ENCODE results near the gene PLCB1. TPM values are rescaled to one million over a fixed set of nuclear protein-coding genes. Genes with fewer than 3 reads are reported as not detected.

PLCB1 gene
- total and polyA plus RNA-seq, 4 donors: 1.6 to 43.8 (median 6.1) TPM

GRCh38 chr20:8126841-8127378 is 5.2 kb upstream of the PLCB1 start:
- no peaks in the 10 kb centered on the region for H3K36me3 ChIP-seq (ENCODE audit: control insufficient read depth in 4 of 4, insufficient read depth in 4 of 4, low read length in 4 of 4)
- H3K27me3 ChIP-seq (ENCODE audit: control insufficient read depth in 3 of 3, insufficient read depth in 3 of 3, low read length in 2 of 3): no peaks in the 10 kb centered on the region
- DNase-seq: no peak
- TF ChIP-seq CTCF (IDR thresholded peaks at IDR 0.05; ENCODE audit: control extremely low read depth, extremely low read depth): no peak
- no peak overlapping the region for H3K27ac ChIP-seq (ENCODE audit: low read depth in 1 of 2, low read length in 1 of 2)
- no peaks in the 10 kb centered on the region for H3K9me3 ChIP-seq (ENCODE audit: control insufficient read depth in 4 of 4, insufficient read depth in 3 of 4, low read length in 3 of 4)
- H3K9ac ChIP-seq (ENCODE audit: insufficient read depth in 1 of 2, low read length in 2 of 2): no peak overlapping the region
- peaks cover 0 to 17% (median 4%) of the 10 kb centered on the region in 5 donors for H3K4me1 ChIP-seq (ENCODE audit: control insufficient read depth in 5 of 5, insufficient read depth in 5 of 5, low read length in 5 of 5)
- no peak for ATAC-seq (ENCODE audit: insufficient read depth, low FRiP score)
- 91 to 96% methylated on average over 1 of the region's 1 CpG for WGBS, 2 donors
- H3K4me3 ChIP-seq: no peak overlapping the region

- Histone ChIP-seq H3K9me3 (ENCODE audit: control insufficient read depth in 4 of 4, insufficient read depth in 3 of 4, low read length in 3 of 4) (no peaks in the 10 kb centered on the region), H3K4me3 (no peak overlapping the region), H3K27ac (ENCODE audit: low read depth in 1 of 2, low read length in 1 of 2) (no peak overlapping the region), H3K9ac (ENCODE audit: insufficient read depth in 1 of 2, low read length in 2 of 2) (no peak overlapping the region), H3K27me3 (ENCODE audit: control insufficient read depth in 3 of 3, insufficient read depth in 3 of 3, low read length in 2 of 3) (no peaks in the 10 kb centered on the region), H3K36me3 (ENCODE audit: control insufficient read depth in 4 of 4, insufficient read depth in 4 of 4, low read length in 4 of 4) (no peaks in the 10 kb centered on the region), H3K4me1 (ENCODE audit: control insufficient read depth in 5 of 5, insufficient read depth in 5 of 5, low read length in 5 of 5) (peaks cover 0 to 17% (median 4%) of the 10 kb centered on the region in 5 donors)
- ATAC-seq (ENCODE audit: insufficient read depth, low FRiP score) (no peak), DNase-seq (peak in 1 of 3 donors; percentile 29)
- no peak for TF ChIP-seq CTCF (IDR thresholded peaks at IDR 0.05; ENCODE audit: control extremely low read depth, extremely low read depth)
- WGBS, 2 donors: 76 to 88% methylated on average over 6 of the region's 6 CpGs
Observed at GRCh38 chr20:8127553-8128255, 4.4 kb upstream of the PLCB1 start.

- no peak for TF ChIP-seq CTCF (IDR thresholded peaks at IDR 0.05; ENCODE audit: control extremely low read depth, extremely low read depth)
- no peaks in the 10 kb centered on the region for H3K9me3 ChIP-seq (ENCODE audit: control insufficient read depth in 4 of 4, insufficient read depth in 3 of 4, low read length in 3 of 4)
- no peaks in the 10 kb centered on the region for H3K36me3 ChIP-seq (ENCODE audit: control insufficient read depth in 4 of 4, insufficient read depth in 4 of 4, low read length in 4 of 4)
- 82 to 89% methylated on average over 5 of the region's 5 CpGs for WGBS, 2 donors
- H3K9ac ChIP-seq (ENCODE audit: insufficient read depth in 1 of 2, low read length in 2 of 2): no peak overlapping the region
- no peak overlapping the region for H3K27ac ChIP-seq (ENCODE audit: low read depth in 1 of 2, low read length in 1 of 2)
- H3K27me3 ChIP-seq (ENCODE audit: control insufficient read depth in 3 of 3, insufficient read depth in 3 of 3, low read length in 2 of 3): peaks cover 0 to 4% (median 0%) of the 10 kb centered on the region in 3 donors
- DNase-seq (no peak), ATAC-seq (ENCODE audit: insufficient read depth, low FRiP score) (no peak)
- H3K4me3 ChIP-seq: no peak overlapping the region
- H3K4me1 ChIP-seq (ENCODE audit: control insufficient read depth in 5 of 5, insufficient read depth in 5 of 5, low read length in 5 of 5): peaks cover 0 to 25% (median 4%) of the 10 kb centered on the region in 5 donors
Observed at GRCh38 chr20:8128291-8129060, 3.6 kb upstream of the PLCB1 start.
